Stimulated activated CD4-positive, alpha-beta T cell treated with anti-CD3 and anti-CD28 coated beads, Interleukin-2, amount 100 ng/mL, for 48 hours (primary cell): ENCODE results near the gene TSKU.
A peak's percentile ranks its signal among the peaks of the same experiment; 100 is the strongest.

Experiments used
- DNase-seq, 2 donors: peaks; one replicate each; pipeline ENCODE4 v3.0.0-alpha.2; 2020

Gene TSKU

DNA sequence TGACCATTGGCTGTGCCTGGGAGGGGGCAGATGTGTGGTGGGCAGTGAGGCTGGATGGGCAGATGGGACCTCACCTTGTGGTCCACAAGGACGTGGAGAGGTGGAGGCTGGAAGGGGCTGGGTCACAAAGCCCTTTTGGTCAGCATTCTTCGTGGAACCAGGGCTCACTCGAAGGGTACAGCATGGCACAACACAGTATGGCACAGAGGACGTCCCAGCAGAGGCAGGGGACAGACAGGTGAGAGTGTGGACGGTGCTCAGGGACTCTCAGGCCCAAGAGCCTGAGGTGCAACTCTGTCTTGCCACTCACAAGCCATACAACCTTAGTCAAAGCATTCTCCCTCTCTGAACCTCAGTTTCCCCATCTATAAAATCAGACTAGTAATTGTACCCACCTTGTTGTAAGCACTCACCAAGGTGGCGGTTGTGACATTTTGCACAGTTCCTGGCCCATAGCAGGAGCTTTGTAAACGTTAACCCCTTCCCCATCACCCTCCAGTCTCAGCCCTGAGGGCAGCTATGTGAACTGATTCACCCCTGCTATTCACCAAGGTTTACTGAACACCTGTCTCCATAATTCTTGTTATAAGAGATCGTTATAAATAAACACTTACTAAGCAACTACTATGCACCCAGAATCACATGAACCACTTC is 11.6 kb upstream of the TSKU start:
- DNase-seq, result no peak

- DNase-seq, result no peak
These were observed 10.9 kb upstream of the TSKU start for GRCh38 chr11:76772100-76772782.

DNA sequence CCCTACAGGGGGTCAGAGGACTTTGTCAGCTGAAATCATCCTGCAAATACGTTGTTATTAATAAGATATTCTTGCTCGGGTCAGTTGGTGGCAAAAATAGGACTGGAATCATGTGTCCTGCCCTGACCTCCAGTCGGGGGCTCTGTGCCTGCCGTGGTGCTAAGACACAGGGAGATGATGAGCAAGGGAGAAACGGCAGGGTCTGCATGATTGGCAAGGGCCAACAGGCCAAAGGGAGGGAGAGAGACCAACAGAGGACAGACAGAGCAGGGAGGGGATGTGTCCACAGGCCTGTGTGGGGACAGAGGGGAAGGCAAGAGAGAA is 10.4 kb upstream of the TSKU start:
- no peak for DNase-seq

DNA sequence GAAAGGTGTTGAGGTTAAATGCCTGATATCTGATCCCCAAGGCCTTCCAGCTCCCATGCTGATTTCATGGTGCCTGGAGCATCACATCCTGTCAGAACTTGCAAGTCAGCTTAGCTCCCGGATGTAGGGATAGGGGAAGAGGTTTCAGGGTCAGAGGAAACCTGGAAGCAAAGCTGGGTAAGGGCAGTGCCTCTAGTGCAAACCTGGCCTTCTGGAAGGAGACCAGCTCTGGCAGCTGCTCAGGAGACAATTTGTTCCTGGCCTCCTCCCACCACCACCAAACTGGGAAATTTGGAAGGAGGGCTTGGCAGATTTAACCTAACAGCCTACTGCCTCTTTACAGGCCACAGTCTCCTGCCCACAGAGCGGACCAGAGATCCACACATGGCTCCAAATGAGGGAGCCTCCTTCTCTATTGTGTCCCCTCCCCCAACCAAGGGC is 9.2 kb upstream of the TSKU start:
- no peak for DNase-seq

DNA sequence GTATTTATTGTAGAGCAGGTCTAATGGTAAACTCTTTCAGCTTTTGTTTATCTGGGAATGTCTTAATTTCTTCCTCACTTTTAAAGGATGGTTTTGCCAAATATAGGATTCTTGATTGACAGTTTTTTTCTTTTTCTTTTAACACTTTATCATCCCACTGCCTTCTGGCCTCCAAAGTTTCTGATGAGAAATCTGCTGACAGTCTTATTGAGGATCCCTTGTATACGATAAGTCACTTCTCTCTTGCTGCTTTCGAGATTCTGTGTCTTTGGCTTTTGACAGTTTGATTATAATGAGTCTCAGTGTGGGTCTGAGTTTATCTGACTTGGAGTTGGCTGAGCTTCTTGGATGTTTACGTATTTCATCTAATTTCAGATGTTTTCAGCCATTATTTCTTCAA is 6.7 kb upstream of the TSKU start:
- DNase-seq, result no peak

DNA sequence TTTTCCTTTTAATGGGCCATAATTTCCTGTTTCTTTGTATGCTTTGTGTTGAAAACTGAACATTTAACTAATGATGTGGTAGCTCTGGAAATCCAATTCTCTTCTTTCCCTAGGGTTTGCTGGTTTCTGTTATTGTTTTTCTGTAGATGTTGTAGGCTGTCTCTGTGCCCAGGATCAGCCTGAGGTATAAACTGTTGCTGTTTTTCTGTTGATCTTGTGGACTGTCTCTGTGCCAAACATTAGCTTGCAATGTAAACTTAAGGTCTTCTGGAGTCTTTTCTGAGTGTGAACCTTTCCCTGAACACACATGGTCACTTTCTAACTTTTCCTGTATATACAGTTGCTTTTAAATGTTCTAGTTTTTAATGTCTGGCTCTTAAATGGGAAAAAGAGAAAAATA is 5.9 kb upstream of the TSKU start:
- DNase-seq, result no peak

DNA sequence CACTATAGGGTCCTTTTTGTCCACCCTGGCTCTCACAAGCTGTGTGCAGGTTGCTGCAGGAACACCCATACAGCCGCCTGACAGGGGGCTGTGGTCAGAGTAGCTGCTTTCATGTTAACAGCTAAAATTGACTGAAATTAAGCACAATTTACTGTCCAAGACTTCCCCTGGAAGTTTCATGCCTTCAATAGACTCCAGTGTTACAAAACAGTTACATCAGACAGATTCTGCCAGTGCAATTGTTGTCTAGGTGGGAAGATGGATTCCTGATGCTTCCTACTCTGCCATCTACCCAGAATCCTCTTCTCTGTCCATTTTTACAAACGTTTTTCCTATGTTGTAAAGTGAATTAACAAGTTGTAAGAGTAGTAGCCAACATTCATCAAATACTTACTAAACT is 5.3 kb upstream of the TSKU start:
- DNase-seq, result no peak

DNA sequence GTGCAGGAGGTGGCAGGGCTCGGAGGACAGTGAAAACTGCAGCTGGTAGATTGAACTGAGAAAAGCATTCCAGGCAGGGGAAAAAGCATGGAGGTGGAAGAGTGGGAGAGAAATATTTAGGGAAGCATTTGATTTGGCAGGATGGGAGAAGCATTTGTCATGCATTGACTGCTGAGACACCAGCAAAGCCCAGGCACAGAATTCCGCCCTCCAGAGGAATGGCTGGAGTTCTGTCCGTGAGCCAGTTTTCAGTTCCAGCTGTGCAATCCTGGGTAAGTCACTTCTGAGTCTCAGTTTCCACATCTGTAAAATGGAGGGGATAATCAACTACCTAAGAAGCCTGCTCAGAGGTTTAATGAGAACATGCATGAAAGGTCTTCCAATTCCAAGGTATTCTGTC is 4.3 kb upstream of the TSKU start:
- DNase-seq, result no peak

DNA sequence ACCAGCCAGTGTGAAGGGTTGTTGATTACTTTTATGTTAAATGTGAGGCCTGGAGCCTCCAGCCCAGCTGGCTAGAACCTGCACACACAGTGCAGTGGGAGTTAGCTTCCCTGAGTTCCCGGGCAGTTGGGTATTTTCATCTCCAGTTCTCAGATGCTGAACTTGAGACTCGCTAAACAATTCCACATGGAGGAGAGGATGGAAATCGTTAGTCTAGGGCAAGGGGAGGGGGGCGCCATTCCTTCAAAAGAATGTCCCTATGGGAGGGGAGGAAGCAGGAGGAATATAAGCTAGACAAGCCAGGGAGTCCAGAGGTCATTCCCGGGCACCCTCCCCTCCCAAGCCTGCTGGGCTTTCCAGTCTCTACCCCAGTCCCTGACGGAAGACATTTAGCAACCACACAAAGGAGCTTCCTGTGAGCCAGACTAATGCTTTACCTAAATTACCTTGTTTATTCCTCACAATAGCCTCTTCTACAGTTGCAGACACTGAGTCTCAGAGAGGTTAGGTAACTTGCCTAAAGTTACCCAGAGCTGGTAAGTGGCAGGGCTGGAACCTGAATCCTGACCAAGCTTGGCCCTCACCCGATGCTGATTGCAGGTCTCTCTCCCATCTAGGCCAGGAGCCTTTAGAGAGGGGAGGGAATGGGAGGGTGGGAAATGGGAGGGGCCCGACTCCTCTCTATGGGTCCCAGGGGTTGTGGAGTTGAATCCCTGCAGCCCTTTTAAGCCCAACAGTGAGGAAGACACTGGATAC is 1.9 kb upstream of the TSKU start:
- DNase-seq, result no peak

DNA sequence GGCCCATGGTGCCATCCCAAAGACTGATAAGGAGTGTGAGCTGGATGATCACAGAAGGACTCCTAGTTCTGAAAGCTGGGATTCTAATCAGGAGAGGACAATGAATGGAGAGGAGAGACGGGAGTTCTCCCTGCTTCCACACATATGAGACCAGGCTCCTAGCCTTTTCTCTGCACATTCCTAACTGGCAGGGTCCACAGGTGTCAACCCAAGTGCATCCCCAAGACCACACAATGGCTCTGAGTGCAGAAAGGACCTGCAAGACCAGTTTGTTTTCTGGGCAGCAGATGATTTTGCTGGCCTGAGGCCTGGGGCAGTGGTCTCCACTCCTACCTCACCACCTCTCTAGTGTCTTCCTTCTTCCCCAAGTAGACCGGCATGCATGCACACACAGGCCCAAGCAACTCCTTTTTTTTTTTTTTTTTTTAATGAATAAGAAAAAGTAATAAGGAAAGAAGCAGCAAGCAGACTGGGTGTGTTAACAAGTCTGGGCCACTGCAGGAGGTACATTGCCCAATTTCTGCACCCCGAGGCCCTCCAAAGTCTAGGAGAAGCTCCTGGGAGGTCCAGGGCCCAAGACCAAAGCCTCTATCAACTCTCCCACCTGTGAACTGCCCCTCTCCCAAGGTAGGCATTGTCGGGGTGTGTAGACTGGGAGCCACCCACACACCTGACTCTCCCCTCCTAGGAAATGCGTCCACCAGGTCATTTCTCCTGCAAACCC is 1.2 kb upstream of the TSKU start:
- DNase-seq, result no peak

DNA sequence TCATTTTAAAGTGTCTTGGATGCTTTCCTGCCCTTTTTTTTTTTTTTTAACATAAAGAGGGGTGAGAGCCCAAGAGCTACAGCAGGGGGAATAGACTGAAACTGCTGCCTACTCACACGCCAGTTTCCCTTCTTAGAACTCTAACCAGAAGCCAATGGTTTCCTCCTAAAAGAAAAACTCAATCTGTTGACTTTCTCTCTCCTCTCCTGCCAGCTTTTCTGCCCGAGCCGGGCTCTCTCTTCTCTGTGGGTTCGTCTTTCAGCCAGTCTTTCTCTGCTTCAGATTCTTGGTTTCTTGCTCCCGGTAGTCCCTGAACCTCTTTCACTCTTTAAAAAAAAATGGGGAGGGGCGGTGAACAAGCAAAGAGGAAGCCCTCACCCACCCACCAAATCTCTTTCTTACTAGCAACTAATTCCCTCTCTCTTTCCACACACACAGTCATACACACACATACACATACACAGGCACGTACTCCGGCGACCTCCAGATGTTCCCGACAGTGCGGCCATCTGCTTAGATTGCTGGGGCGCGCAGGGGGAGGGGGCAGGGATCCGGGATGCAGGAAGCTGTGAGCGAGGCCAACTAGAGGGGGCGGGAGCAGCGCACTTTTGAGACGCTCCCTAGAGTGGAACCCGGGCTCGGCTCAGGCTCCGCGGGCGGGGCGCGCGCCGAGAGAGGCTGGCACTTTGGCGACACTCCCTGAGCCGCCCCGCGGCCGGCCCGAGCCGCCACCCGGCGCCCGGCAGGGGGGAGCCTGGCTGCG is 444 bp upstream of the TSKU start:
- DNase-seq, result peak; percentile 46 to 65

DNA sequence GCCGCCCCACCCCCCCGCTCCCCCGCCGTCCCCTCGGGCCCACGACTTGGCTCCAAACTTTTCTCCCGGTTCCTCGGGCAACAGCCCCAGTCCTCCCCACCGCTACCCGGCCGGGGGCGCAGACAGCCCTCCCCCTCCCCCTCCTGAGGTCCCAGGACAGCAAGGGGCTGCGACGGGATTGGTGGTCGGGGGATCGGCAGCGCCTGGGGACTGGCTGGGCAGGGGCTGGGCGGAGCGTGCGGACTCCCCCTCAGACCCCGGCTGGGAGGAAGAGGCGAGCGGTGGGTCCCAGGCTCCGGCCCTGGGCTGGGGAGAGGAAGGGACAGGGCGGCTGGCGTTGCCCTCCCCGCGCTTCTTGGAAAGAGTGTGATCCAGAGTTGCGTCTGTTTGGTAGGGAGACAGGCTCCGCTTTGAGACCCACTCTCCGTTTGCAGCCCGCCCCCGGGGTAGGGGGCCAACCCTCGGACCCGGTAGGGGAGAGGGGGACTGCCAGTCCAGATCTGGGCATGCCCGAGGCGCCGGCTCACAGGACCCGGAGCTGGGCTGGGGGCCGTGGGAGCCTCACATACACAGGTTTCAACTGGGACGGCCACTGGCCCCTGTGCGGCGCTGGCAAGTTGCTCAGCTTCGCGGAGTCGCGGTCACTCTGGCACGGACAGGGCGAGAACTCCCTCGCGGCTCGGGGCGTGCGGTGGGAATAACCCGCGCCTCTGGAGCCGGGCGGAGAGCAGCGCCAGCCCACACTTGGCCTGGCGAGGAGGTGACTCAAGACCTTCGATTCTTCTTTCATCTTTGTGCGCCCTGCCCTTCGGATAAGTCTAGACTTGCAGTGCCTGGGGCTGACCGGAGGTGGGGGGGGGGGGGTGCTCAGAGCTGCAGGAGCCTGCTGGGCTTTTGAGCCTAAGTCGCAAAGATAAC is 999 bp downstream of the TSKU start:
- no peak for DNase-seq

- DNase-seq, result no peak
These were observed 2.4 kb downstream of the TSKU start for GRCh38 chr11:76785513-76785912.

DNA sequence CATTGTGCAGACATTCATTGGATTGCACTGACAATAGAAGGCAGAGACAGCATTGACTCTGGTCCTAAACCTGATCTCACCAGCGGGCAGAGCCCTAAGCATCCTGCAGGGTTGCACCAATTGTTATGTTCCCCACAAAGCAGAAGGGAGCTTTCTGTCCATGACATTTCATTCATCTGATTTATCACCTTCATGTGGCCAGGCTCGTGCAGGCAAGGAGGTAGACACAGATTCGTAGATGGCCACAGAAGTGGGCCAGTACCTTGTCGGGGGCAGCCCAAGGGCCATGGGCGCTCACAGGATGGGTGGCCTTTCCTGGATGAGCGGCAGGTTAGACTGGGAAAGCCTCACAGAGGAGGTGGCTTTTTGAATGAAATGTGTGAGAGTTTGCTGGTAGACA is 2.9 kb downstream of the TSKU start:
- DNase-seq, result no peak

- no peak for DNase-seq
These were observed 3.4 kb downstream of the TSKU start for GRCh38 chr11:76786441-76787014.

DNA sequence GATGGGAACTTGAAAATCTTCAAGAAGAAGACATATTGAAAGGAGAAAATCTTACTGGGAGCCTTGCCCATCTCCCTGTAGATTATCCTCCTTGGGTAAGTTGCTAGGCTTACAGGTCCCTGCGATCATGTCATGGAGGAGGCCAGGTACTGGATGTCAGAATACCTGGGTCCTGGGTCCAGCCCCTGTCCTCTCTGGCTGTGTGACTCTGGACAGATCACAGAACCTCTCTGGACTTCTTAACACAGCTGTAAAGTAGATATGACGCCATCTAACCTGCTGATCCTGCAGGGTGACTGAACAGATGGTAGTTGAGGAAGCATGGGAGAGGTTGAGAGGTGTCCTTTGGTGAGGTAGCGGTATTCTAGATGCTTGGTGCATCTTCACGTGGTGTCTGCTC is 4.1 kb downstream of the TSKU start:
- DNase-seq, result no peak

DNA sequence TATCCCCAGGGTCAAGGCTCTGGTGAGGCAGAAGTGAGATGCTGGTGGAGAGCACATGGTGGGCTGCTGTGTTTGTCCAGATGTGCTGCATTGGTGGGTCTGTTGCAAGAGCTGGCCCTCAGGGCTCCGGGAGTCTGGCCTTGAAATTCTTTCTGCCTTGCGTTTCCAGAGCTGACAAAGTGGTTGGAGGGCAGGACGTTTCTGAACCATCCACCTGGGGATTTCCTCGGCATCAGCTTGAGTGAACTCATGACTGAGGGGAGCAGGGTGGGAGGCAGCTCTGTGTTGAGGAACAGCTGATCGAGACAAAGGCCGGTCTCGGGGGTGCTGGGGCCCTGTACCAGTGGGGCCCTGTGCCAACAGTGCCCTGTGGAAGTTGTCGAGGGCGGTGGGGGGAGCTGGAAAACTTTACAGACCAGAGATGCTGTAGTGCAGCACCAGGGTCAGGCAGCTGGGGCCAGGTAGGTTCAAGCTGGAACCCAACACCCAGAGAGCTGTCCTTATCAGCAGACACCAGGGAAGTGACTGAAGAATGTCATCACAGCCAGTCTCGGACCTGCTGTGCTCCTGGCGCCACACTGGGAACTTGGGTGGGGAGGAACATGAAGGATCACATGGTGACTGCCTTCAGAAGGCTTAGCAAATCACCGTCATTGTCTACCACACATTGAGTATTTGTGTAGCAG is 4.9 kb downstream of the TSKU start:
- no peak for DNase-seq

DNA sequence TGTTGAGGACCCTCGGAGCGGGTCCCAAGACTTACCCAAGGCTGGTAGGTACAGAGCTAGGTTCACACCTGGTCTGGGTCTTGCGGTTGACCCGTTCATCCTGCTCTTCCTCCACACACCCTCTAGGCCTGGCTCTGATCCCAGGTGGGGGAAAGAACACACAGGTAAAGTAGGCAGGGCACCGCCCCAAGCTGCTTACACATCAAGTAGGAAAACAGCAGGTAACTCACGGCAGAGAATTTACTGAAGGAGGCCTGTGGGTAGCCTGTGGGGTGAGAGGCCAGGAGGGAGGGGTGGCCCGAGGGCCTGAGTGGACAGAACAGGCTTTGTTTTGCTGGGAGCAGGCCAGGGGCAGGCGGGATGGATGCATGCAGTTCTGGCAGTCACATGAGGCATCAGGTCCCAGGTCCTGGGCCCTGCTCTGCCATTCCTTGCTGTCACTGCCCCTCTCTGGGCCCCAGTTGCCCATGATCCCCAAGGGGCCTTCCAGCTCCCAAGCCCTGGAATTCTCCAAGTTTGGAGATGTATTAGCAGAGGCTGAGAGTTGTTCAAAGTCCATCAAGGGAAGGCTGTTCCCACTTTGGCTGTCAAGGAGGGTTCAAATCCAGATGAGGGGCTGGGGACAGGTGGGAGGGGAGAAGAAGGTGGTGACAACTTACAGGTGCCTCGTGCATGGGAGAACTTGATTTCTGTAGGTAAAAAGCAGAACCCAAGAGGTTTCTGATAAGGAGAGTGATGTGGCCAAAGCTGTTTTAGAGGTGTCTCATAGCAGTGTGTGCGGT is 5.7 kb downstream of the TSKU start:
- DNase-seq, result no peak

DNA sequence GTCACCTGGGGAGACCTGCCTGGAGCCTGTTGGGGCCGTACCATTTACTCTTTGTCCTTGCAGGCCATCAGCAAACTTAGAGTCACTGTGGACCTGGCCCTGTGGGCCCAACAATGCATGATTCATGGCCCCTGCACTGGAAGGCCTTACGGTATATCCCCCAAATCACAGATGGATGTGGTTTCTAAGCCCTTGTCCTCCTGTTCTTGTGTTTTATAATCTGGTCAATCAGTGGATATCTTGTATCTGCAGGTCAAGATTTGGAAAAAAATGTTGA is 6.2 kb downstream of the TSKU start:
- no peak for DNase-seq

DNA sequence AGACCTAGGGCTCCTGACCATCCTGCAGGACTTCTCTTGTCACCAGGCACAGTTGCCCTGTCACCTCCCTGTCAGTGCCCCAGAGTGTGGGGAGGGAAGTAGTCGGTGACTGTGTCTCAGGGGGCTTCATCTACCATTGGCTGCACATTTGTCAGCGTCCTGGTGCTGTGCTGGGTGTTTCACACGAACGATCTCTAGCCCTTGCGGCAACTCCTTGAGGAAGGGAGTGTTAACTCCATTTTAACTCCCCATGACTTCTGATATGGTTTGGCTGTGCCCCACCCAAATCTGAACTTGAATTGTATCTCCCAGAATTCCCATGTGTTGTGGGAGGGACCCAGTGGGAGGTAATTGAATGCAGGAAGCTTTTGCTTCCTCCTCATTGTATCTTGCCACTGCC is 7.1 kb downstream of the TSKU start:
- DNase-seq, result no peak
